Skin epidermis (tissue), 12 donors: ENCODE data around the gene ATP5ME.

Experiments
- H3K27ac ChIP-seq, 21 experiments: fragments of 200-600 bp; sonication (generic) in 11 of 21; one replicate each; pipeline ENCODE4 v1.5.0; 2020; ENCODE audit warnings: mild to moderate bottlenecking in 3 of 21, inconsistent platforms in 2 of 21, moderate library complexity in 2 of 21
- H3K4me3 ChIP-seq, 7 experiments: fragments of 200-600 bp; sonication (generic) in 2 of 7; one replicate each; pipeline ENCODE4 v1.5.0; 2020; ENCODE audit warnings: inconsistent platforms in 2 of 7, mild to moderate bottlenecking in 2 of 7, moderate library complexity in 1 of 7

Gene ATP5ME, protein sequence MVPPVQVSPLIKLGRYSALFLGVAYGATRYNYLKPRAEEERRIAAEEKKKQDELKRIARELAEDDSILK

DNA sequence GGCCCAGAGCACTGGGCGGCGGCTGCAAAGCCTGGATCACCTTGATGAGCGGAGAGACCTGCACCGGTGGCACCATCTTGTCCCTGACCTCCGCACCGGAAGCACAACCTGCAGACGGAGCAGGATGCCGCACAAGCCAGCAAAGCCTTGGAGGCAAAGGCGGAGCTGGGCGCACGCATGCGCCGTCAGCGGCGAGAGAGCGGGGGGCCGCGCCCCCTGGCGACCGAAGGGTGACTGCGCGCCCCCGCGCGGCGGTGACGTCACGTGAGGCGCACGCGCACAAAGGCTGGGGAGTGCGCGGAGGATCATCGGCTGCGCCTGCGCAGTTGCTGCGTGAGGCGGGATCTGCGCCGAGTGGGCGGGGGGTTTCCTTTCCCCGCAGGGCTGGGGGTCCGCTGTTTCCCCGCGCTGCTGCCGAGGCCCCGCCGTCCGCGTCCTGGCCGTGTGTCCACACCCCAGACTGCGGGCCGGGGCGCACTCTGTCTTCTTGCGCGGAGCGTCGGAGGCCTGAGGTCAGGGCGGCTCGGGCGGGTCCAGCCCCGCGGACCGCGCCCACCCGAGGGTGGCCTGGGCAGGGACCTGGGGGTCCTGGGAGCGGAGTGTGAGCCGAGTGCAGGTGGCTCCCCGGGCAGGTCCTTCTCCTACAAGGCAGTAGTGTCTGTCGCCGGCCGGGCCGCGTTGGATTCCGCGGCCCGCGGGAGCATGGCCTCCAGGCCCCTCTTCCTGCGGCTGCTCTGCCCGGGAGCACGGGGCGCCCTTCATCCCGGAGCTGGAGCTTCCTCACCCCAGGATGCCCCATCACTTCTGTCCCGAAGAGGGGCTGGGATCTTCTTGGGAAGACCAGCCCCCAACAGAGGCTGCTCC lies at the start of gene ATP5ME, which contains the start of gene MYL5:
TSS of gene ATP5ME (minus strand) at position 105 of the 864 bp plus-strand sequence. CDS start at position 76, 29 bp downstream.
TSS of gene MYL5 (plus strand) at position 371 of the 864 bp plus-strand sequence. CDS start 3,485 bp downstream, outside the sequence.
- H3K27ac ChIP-seq = peak within 1 kb of the TSS; percentile 86 to 100 (median 98)
- H3K4me3 ChIP-seq = peak within 1 kb of the TSS; percentile 71 to 98 (median 82)

DNA sequence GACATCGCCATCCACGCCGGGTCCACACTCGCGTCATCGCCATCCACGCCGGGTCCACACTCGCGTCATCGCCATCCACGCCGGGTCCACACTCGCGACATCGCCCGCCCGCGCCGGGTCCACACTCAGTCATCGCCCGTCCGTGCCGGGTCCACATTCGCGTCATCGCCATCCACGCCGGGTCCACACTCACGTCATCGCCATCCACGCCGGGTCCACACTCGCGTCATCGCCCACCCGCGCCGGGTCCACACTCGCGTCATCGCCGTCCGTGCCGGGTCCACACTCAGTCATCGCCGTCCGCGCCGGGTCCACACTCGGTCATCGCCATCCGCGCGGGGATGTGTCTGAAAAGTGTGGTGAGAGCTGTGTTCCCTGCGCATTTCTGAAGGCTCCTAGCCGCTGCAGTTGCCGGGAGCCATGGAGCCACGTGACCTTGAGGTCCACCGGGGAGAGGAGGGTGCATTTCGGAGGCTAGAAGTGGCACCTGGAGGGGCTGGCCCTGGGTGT lies 48.8 kb upstream of the ATP5ME start:
- Histone ChIP-seq H3K27ac (no peak overlapping the region), H3K4me3 (no peak overlapping the region)

DNA sequence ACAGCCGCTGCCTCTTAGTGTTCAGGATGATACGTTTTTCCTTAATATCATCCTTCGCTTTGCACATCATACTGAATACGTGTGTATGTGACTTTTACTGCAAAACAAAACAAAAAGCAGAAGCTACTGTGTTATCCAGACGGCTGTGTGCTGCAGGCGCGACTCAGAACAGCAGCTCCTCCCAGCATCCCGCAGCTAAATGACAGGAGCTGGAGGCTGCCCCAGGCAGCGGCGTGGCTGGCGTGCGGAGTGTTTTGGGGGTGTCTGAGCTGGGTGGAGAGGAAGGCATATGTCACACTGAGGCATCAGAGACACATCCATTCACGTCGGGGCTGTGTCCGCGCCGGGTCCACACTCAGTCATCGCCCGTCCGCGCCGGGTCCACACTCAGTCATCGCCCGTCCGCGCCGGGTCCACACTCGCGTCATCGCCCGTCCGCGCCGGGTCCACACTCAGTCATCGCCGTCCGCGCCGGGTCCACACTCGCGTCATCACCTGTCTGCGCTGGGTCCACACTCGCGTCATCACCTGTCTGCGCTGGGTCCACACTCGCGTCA lies 48.2 kb upstream of the ATP5ME start:
- H3K4me3 ChIP-seq = no peak overlapping the region
- H3K27ac ChIP-seq = peak overlapping the region in 3 of 21 experiments; percentile 50 to 74 (median 72)

DNA sequence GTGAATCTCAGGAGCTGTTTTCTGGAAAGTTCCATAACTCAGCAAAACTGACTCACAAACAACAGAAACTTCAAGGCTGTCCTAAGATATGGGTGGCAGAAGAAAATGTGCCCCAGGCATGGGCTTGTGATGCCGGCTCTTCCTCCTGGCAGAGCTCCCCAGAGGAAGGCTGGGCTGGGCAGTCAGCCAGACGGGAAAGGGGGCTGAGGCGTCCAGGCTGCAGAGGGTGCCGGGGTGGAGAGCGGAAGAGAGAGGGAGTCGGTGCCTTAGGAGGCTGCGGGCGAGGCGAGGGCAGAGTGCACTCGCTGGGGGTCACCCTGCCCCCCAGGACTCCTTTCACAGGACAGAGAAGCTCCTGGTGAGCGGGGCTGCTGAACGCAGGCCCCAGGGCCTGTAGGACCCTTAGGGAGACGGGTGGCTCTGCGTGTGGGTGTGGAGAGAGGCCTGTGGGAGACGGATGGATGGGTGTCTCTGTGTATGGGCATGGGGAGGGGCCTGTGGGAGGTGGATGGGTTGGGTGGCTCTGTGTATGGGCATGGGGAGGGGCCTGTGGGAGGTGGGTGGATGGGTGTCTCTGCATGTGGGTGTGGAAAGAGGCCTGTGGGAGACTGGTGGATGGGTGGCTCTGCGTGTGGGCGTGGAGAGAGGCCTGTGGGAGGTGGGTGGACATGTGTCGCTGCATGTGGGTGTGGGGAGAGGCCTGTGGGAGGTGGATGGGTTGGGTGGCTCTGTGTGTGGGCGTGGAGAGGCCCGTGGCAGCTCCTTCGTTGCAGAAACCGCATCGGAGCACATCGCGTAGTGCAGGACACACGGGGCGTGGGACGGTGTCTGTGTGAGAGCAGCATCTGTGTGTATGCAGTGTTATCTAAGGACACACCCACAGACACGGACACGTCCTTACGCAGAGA lies 47.4 kb upstream of the ATP5ME start:
- H3K27ac ChIP-seq = peak overlapping the region in 16 of 21 experiments; percentile 2 to 84 (median 66)
- H3K4me3 ChIP-seq = no peak overlapping the region

DNA sequence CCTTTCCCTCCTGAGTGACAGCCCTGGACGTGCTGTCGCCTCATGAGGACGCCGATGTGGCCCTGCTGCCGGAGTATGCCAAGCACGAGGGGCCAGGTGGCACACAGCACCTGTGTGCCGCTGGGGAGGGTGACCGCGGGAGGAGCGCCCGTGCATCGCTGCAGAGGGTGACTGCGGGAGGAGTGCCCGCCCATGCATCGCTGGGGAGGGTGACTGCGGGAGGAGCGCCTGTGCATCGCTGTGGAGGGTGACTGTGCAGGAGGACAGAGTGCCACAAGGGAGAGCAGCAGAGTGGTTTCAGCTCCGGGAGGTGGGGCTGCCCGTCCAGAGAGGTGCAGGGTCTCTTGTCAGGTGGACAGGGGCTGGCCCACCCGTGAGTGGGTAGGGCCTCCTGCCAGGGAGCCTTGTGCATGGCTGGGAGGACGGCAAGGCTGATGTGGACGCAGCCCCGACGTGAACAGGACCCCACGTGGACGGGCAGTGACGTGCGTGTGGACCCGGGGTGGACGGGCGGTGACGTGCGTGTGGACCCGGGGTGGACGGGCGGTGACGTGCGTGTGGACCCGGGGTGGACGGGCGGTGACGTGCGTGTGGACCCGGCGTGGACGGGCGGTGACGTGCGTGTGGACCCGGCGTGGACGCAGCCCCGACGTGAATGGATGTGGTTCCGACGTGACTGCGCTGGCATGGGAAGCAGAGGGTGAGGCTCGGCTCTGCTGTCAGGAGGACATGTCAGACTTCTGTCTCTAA lies 46.2 kb upstream of the ATP5ME start:
- no peak overlapping the region for H3K4me3 ChIP-seq
- peak overlapping the region in 16 of 21 experiments; percentile 2 to 84 (median 66) for H3K27ac ChIP-seq

DNA sequence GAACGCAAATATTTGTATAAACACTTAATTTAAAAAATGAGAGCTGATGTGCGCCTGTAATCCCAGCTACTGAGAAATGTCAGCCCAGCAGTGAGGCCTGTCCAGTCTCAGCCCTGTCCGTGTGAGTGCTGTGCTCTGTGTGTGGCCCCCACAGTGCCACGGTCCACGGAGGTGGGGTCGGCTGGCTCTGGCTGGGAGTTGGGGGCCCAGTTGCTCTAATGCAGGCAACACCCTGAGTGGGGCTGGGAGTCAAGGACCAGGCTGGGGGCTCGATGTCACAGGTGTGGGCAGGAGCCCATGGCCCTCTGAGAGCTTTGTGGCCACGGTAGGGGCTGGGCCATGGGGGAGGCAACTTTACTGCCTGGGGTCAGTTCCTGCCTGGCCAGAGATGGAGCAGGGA lies 44.4 kb upstream of the ATP5ME start:
- Histone ChIP-seq H3K27ac (no peak overlapping the region), H3K4me3 (no peak overlapping the region)

DNA sequence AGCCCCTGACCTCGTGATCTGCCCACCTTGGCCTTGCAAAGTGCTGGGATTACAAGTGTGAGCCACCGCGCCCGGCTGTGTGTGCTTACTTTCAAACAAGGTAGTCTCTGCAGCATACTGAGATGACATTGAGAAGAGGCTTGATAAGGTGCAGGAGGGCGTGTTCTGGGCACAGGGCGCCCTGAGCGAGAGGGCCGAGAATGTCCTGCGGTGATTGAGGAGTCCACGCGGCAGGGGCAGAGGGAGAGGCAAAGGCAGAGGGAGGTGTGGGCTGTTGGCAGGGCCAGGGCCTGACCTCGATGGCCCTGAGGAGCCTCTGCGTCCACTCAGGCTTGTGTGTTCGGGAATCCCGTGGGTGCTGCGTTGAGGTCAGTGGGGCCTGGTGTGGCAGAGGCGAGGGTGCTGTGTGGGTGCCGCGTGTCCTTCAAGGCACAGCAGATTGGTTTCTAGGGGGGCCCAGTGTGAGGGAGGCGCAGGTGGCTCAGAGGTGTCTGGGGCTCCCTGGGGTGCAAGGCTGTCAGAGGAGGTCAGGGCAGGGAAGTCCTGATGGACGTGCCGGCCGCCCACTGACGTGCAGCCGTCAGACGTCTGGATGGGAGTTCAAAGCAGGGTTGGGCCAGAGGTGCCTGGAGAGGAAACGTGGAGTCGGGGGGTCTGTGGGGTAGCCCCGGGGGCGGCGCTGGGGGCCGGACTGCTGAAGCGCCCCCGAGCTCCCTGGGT lies 43.7 kb upstream of the ATP5ME start:
- H3K27ac ChIP-seq = no peak overlapping the region
- H3K4me3 ChIP-seq = no peak overlapping the region

DNA sequence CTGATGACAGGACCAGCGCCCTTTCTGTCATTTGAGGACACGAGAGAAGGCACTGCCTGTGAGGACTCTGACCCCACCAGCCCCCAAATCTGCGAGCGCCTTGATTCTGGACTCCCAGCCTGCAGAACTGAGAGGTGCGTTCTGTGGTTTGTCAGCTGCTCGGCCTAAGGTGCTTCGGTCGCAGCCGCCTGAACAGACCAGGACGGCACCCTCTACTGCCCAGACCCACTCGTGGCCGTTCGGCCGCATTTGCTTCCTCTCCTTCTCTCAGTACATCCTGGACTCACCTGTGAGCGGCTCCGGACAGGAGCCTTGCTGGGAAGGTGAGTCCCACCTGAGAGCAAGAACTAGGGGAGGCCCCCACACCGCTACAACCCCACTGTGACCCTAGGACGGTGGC lies 40.0 kb upstream of the ATP5ME start:
- Histone ChIP-seq H3K4me3 (no peak overlapping the region), H3K27ac (no peak overlapping the region)

DNA sequence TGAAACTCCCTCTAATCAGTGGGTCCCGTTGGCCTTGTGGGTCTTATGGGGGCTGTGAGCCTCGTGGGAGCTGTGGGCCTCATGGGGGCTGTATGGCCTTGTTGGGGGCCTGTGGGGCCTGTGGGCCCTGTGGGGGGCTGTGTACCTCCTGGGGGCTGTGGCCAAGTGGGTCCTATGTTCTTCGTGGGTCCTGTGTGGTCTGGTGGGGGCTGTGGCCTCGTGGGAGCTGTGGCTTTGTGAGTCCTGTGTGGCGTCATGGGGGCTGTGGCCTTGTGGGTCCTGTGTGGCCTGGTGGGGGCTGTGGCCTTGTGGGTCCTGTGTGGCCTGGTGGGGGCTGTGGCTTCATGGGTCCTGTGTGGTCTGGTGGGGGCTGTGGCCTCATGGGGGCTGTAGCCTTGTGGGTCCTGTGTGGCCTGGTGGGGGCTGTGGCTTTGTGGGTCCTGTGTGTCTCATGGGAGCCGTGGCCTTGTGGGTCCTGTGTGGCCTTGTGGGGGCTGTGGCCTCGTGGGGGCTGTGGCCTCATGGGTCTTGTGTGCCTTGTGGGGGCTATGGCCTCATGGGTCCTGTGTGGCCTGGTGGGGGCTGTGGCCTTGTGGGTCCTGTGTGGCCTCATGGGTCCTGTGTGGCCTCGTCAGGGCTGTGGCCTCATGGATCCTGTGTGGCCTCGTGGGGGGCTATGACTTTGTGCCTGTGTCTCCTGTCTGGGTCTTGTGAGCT lies 39.0 kb upstream of the ATP5ME start:
- H3K4me3 ChIP-seq = no peak overlapping the region
- peak overlapping the region in 1 of 21 experiments; percentile 8 for H3K27ac ChIP-seq

DNA sequence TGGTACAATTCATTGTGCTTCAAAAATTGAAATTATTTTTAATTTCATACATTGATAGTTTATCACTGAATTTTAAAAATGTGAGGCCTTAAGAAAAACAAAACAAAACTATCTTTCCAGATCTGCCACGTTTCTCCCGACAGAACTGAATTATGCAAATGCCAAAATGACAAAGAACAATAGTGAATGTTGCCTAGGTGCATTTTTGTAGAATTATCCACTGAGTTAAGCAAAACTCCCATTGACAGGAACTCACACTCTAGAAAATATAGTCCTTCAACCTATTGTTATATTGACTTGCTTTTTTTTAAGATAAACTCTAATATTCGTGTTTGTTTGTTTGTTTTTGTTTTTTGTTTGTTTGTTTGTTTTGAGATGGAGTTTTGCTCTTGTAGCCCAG lies 38.0 kb upstream of the ATP5ME start:
- Histone ChIP-seq H3K27ac (no peak overlapping the region), H3K4me3 (no peak overlapping the region)

DNA sequence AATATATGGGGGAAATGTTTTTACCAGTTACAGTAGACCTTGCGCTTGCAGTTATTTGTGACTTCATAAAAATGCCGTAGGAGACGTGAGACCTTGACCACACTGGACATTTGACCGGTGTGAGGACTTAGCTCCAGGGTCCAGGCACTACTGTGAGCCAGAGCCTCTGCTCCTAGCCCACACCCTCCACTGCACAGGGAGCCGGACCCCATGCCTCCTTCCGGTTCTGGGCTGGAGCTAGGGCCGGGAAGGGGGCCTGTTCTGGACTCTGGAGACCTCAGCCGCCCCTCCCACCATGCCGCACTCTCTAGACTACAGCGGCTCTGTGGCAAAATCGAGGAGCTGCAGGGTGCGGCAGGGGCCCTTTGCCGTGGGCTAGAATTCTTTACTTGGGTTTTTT lies 36.8 kb upstream of the ATP5ME start:
- no peak overlapping the region for H3K4me3 ChIP-seq
- no peak overlapping the region for H3K27ac ChIP-seq

DNA sequence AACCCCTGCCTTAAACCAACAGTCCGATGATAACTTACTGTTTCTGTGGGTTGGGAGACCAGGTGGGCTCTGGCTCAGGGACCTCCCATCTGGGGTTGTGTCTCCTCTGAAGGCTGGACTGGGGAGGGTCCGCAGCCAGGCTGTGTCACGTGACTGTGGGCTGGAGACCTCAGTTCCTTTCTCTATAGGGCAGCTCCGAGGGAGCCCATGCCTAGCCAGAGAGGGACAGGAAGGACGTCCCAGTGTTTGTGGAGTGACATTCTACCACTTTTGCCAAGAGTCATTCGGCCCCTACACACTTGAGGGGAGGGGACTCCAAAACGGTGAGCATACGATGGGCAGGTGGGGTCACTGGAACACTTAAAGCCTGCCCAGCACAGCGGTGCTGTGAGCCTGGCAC lies 36.0 kb upstream of the ATP5ME start:
- Histone ChIP-seq H3K4me3 (no peak overlapping the region), H3K27ac (peak overlapping the region in 2 of 21 experiments; percentile 7 to 13)

DNA sequence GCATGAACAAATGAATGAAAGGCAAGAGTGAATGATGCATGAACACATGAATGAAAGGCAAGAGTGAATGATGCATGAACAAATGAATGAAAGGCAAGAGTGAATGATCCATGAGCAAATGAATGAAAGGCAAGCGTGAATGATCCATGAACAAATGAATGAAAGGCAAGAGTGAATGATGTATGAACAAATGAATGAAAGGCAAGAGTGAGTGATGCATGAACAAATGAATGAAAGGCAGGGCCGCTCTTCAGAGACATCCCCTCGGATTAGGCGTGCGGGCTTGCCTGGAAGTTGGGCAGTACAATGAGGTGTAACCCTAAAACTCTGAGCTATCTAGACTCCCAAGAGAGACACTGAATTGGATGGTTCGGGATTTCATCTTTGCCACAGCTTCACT lies 35.3 kb upstream of the ATP5ME start:
- H3K27ac ChIP-seq = no peak overlapping the region
- no peak overlapping the region for H3K4me3 ChIP-seq

DNA sequence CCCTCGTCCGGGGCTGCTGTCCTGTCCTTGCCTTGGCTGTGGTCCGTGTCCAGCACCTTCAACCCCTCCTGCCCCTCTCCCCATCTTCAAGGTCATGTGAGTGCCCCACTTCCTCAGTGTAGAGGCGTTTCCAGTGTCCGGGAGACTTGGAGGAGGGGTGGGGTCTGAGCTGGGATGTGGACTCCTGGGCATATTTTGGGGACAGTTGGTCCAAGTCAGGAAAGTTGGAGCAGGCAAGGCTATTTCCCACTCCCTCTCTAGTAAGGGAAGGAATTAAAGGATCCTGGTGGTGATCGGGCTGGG lies 34.5 kb upstream of the ATP5ME start:
- Histone ChIP-seq H3K27ac (peak overlapping the region in 4 of 21 experiments; percentile 5 to 99 (median 52)), H3K4me3 (no peak overlapping the region)

DNA sequence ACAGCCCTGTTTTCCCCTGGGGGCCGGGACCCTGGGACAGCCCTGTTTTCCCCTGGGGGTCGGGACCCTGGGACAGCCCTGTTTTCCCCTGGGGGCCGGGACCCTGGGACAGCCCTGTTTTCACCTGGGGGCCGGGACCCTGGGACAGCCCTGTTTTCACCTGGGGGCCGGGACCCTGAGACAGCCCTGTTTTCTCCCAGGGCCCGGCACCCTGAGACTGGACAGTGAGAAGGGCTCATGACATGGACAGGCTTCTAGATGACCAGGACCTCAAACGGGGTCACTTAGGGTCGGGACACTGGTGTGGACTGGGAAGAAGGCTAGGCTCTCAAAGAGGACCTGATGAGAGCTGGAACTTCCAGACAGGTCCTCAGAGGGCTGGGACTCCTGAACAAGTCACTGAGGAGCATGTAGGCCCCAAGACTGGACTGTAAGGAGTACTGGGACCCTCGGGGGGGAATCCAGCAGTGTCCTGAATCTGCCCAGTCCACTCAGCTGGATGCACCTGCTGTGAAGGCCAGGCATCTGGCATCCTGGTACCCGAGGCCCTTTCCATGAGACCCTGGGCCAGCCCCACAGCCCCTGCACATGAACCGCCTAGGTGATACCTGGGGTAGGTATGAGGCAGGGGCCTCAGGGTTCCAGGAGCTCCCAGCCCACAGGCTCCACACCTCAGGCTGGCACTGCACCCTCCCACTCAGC lies 34.0 kb upstream of the ATP5ME start:
- H3K27ac ChIP-seq = peak overlapping the region in 4 of 21 experiments; percentile 5 to 99 (median 98)
- H3K4me3 ChIP-seq = no peak overlapping the region

DNA sequence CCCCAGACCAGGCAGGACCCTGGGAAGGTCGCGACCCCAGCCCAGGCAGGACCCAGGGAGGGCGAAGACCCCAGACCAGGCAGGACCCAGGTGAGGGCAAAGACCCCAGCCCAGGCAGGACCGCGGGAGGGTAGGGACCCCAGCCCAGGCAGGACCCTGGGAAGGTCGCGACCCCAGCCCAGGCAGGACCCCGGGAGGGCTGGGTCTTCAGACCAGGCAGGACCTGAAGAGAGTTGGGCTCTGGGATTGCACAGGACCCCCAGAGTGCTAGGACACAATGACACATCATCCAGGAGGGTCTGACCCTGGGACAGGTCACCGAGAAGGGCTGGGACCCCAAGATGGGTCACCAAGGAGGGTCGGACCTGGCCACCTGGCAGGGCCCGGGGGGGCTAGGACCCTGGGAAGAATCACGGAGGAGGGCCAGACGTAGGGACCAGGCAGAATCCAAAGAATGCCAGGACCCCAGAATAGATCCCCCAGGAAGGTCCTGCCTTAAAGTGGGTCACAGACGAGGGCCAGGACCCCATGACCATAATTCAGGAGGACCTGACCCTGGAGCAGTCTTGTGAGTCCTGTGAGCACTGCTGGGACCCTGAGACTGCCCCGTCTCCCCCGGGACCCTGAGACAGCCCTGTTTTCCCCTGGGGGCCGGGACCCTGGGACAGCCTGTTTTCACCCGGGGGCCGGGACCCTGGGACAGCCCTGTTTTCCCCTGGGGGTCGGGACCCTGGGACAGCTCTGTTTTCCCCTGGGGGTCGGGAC lies 32.9 kb upstream of the ATP5ME start:
- H3K27ac ChIP-seq = peak overlapping the region in 16 of 21 experiments; percentile 26 to 99 (median 98)
- H3K4me3 ChIP-seq = peak overlapping the region; percentile 66 to 100 (median 92)
